HUES48 (cell line): ENCODE measurements around the gene BDH2.

Experiments used
- H3K27ac ChIP-seq: one replicate; pipeline ENCODE4 v1.7.0; 2013; ENCODE audit warnings: low read depth, low read length, inconsistent platforms
- H3K27me3 ChIP-seq: 2 replicates; pipeline ENCODE4 v1.6.1; 2013; ENCODE audit warnings: mild to moderate bottlenecking, low read length; ENCODE audit not compliant: control insufficient read depth, insufficient read depth
- H3K36me3 ChIP-seq: 2 replicates; pipeline ENCODE4 v1.6.1; 2013; ENCODE audit warnings: low read length; ENCODE audit not compliant: control insufficient read depth, insufficient read depth
- H3K4me1 ChIP-seq: 2 replicates; pipeline ENCODE4 v1.6.1; 2013; ENCODE audit warnings: mild to moderate bottlenecking, low read length; ENCODE audit not compliant: control insufficient read depth, insufficient read depth
- H3K4me3 ChIP-seq: 2 replicates; pipeline ENCODE4 v1.5.1; 2013; ENCODE audit warnings: mild to moderate bottlenecking, low read depth, low read length
- H3K9ac ChIP-seq: 2 replicates; pipeline ENCODE4 v1.6.1; 2013; ENCODE audit warnings: mild to moderate bottlenecking, low read depth, low read length, moderate library complexity
- H3K9me3 ChIP-seq: 2 replicates; pipeline ENCODE4 v1.6.1; 2013; ENCODE audit warnings: low read length; ENCODE audit not compliant: control insufficient read depth, insufficient read depth

Gene BDH2

DNA sequence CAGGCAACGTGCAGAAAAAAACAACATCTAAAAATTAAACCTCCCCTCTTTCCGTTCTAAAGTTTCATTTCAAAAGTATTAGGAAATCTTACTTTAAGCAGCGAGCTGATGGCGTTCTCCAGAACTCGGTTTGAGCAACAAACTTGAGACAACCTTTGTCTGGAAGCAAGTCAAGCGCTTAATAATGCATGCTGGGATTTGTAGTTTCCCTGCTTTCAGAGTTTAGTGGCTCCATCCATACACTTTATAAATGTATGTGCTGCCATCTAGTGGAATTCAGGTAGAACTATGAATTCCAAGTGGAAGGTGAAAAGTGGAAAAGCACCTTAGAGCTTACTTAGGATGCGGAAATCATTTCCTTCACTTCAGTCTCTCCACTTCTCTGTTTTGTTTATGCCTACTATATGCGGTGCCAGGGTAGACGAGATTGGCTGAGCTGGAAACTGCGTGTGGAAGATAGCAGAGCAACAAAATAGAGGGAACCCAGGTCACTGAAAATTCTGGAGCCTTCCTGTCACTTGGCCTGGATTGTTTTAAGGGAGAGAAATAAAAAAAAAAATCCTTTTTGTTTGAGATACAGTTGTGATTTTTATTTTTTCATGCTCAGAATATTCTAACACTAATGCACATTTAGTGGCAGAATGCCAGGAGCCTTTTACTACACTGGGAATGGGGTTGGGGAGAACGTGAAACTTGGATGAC, at the start of gene BDH2:
TSS of gene BDH2 (minus strand) at position 144 of the 702 bp plus-strand sequence. CDS start 3,580 bp downstream, outside the sequence.
- Histone ChIP-seq H3K27ac (no peak within 1 kb of the TSS), H3K9me3 (no peaks in the 10 kb centered on the region), H3K27me3 (no peaks in the 10 kb centered on the region), H3K4me1 (peaks cover 4% of the 10 kb centered on the region; the same call in 1 of the 2 replicates), H3K9ac (peak within 1 kb of the TSS; percentile 75), H3K4me3 (peak within 1 kb of the TSS; percentile 77), H3K36me3 (no peaks in the 10 kb centered on the region)

GRCh38 chr4:103144926-103145325, 45.3 kb upstream of the BDH2 start:
- Histone ChIP-seq H3K4me1 (no peaks in the 10 kb centered on the region), H3K9me3 (no peaks in the 10 kb centered on the region), H3K27ac (no peak overlapping the region), H3K27me3 (no peaks in the 10 kb centered on the region), H3K36me3 (peaks cover 94% of the 10 kb centered on the region), H3K4me3 (no peak overlapping the region), H3K9ac (no peak overlapping the region)

DNA sequence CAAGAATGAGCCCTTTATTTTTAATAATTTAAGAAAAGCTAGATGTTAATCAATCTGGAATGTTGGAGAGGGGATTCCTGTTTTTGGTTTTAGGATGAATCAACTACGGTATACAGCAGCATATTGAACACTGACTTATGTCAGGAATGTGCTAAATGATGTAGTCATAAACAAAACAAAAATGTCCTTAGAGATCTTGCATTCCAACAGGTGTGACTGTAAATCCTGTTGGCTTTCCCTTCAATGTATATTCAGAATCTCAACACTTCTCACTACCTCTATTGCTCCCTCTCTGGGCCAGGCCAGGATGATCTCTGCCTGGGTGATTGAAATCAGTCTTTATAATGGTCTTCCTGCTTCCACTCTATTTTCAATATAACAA, 37.8 kb upstream of the BDH2 start:
- Histone ChIP-seq H3K36me3 (peaks cover 96% of the 10 kb centered on the region), H3K9ac (no peak overlapping the region), H3K4me1 (no peaks in the 10 kb centered on the region), H3K4me3 (no peak overlapping the region), H3K9me3 (no peaks in the 10 kb centered on the region), H3K27me3 (no peaks in the 10 kb centered on the region), H3K27ac (no peak overlapping the region)

DNA sequence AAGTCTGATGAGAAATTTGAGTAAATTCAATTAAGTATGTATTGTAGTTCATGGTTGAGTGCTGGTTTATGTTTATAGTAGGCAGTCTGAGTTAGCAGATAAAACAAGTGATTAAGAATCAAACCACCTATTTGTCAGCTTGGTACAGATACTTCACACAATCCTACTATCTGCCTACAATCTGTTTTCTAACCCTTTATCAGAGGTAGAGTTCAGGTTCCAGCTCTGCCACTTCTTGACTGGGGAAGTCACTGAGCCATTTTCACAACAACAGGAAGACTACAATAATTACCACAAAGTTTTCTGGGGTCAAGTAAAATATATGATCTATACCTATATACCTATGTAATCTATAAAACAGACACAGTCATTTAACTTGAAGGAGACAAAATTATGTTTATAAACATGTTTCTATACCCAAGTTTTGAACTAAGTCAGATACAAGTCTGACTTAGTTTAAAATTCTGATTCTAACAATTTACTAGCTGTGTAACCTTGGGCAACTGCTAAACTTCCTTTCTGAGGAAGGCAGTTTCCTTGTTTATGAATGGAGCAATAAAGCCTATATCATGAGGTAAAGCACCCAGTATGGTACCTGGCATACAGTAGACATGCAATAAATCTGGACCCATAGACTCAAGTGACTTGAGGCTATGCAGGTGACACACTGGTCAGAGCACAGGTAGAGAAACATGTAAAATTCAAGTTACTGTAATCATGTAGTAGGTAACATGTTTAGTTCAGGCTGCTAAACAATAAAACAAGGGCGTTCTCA, 37.2 kb upstream of the BDH2 start:
- Histone ChIP-seq H3K27me3 (no peaks in the 10 kb centered on the region), H3K9ac (no peak overlapping the region), H3K27ac (no peak overlapping the region), H3K4me1 (no peaks in the 10 kb centered on the region), H3K9me3 (no peaks in the 10 kb centered on the region), H3K36me3 (peaks cover 96% of the 10 kb centered on the region), H3K4me3 (no peak overlapping the region)

GRCh38 chr4:103129174-103129573, 29.5 kb upstream of the BDH2 start:
- Histone ChIP-seq H3K4me1 (no peaks in the 10 kb centered on the region), H3K9ac (no peak overlapping the region), H3K4me3 (no peak overlapping the region), H3K27me3 (no peaks in the 10 kb centered on the region), H3K9me3 (no peaks in the 10 kb centered on the region), H3K27ac (no peak overlapping the region), H3K36me3 (peaks cover 68% of the 10 kb centered on the region)

DNA sequence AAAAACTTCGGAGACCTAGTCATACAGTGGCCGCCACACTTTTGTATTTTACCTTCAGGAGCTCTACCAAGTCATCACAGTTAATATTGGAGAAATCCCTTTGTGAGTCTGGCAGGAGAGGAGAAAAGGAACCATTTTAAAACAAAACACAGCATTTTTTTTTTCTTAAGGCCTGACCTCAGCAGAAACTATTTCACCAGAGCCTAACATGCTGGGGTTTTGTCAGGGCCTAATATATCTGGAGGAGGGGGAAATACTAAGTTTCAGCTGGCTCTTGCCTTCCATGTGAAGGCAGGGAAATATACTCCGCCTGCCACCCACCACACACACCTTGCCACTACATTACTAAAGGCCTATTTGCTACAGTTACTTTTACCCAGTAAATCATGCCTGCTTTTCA, 26.5 kb upstream of the BDH2 start:
- no peaks in the 10 kb centered on the region for H3K9me3 ChIP-seq
- no peaks in the 10 kb centered on the region for H3K4me1 ChIP-seq
- H3K27ac ChIP-seq = no peak overlapping the region
- H3K36me3 ChIP-seq = peaks cover 69% of the 10 kb centered on the region
- H3K4me3 ChIP-seq = no peak overlapping the region
- H3K9ac ChIP-seq = no peak overlapping the region
- no peaks in the 10 kb centered on the region for H3K27me3 ChIP-seq

- Histone ChIP-seq H3K9me3 (no peaks in the 10 kb centered on the region), H3K4me1 (no peaks in the 10 kb centered on the region), H3K27ac (no peak overlapping the region), H3K36me3 (peaks cover 73% of the 10 kb centered on the region), H3K4me3 (no peak overlapping the region), H3K9ac (no peak overlapping the region), H3K27me3 (no peaks in the 10 kb centered on the region)
These were observed 23.5 kb upstream of the BDH2 start for GRCh38 chr4:103123114-103123513.

DNA sequence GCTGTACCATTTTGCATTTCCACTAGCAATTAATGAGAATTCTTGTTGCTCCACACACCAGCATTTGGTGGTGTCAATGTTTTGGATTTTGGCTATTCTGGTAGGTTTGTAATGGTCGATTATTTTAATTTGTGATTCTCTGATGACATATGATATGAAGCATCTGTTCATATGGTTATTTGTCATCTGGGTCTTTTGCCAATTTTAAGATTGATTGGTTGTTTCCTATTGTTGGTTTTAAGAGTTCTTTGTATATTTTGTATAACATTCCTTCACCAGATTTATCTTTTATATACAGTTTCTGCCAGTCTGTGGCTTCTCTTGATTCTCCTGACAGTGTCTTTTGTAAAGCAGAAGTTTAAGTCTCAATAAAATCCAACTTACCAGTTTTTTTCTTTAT, 18.5 kb upstream of the BDH2 start:
- Histone ChIP-seq H3K9ac (no peak overlapping the region), H3K4me1 (no peaks in the 10 kb centered on the region), H3K9me3 (no peaks in the 10 kb centered on the region), H3K36me3 (peaks cover 77% of the 10 kb centered on the region), H3K4me3 (no peak overlapping the region), H3K27ac (no peak overlapping the region), H3K27me3 (no peaks in the 10 kb centered on the region)

DNA sequence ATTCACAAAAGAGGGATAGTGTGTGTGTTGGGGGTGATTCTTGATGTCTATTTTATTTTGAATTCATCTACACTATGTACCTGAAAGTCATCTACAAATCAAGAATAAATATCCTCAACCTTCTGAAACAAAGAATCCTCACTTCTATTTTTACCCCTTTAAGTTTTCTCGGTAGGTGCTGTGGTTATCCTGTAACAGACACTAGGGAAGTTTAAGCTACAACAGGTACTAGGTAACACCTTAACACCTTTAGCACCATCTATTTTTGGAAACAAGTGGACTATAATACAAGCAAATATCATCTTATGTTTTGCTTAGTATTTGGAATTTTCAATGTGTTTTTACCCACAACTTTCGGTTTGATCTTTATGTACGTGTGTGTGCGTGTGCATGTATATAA, 12.0 kb upstream of the BDH2 start:
- Histone ChIP-seq H3K4me3 (no peak overlapping the region), H3K9ac (no peak overlapping the region), H3K27me3 (no peaks in the 10 kb centered on the region), H3K27ac (no peak overlapping the region), H3K36me3 (peaks cover 76% of the 10 kb centered on the region), H3K4me1 (no peaks in the 10 kb centered on the region), H3K9me3 (no peaks in the 10 kb centered on the region)

DNA sequence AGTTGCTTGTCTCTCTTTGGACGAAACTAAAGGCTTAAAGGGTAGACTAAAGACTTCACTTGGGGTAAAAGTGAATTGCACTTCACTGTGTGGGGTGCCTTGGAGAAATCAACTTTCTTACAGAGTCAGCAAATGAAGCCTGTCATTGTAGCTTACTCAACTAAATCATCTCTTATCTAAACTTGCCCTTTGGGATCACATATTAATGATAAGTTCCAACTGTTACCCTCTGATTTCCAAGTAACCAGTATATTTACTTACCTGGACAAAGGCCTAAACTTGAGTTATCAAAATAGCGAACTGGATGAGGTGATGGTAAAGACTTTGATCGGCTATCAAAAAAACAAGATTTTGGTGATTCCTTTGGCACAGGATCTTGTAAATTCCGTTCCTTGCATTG, 8.9 kb upstream of the BDH2 start:
- H3K9ac ChIP-seq = no peak overlapping the region
- peaks cover 68% of the 10 kb centered on the region for H3K36me3 ChIP-seq

GRCh38 chr4:103105558-103106356, 6.1 kb upstream of the BDH2 start:
- H3K9ac ChIP-seq = no peak overlapping the region
- H3K27me3 ChIP-seq = no peaks in the 10 kb centered on the region
- no peaks in the 10 kb centered on the region for H3K9me3 ChIP-seq
- no peak overlapping the region for H3K4me3 ChIP-seq
- peaks cover 54% of the 10 kb centered on the region for H3K36me3 ChIP-seq
- H3K27ac ChIP-seq = no peak overlapping the region
- H3K4me1 ChIP-seq = no peaks in the 10 kb centered on the region

More for the DNA sequence above, 8.9 kb upstream of the BDH2 start:
- H3K4me3 ChIP-seq = no peak overlapping the region
- no peak overlapping the region for H3K27ac ChIP-seq
- no peaks in the 10 kb centered on the region for H3K9me3 ChIP-seq
- H3K27me3 ChIP-seq = no peaks in the 10 kb centered on the region
- H3K4me1 ChIP-seq = no peaks in the 10 kb centered on the region
